ENCODE results near the gene PCDH9.

The PCDH9 gene

GRCh38 chr13:66459143-66459542, 771.0 kb downstream of the PCDH9 start:
- no peak for DNase-seq (ENCODE audit: low spot score)

- no peak for DNase-seq (ENCODE audit: low spot score)
Observed at GRCh38 chr13:66446413-66446812, 783.7 kb downstream of the PCDH9 start.

DNA sequence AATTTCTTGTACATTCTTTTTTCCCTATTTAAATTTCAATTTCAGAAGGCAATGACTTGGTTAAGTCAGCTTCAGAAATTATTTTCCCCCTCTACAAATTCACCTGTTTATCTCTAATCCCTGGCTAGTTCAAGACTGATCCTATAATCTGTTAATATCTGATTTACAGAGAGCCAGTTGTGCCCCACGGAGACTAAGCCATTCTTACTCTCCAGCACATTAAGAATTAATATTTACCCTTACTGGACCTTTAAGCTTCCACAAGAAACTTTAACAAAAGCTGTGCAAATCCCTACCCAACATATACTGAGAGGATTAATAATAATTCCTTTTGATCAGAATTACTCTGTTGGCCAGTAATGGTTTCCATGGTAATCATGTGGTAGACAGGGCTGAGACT, 786.2 kb downstream of the PCDH9 start:
- DNase-seq (ENCODE audit: low spot score), result no peak

- no peak for DNase-seq (ENCODE audit: low spot score)
Observed at GRCh38 chr13:66440938-66441337, 789.2 kb downstream of the PCDH9 start.

DNA sequence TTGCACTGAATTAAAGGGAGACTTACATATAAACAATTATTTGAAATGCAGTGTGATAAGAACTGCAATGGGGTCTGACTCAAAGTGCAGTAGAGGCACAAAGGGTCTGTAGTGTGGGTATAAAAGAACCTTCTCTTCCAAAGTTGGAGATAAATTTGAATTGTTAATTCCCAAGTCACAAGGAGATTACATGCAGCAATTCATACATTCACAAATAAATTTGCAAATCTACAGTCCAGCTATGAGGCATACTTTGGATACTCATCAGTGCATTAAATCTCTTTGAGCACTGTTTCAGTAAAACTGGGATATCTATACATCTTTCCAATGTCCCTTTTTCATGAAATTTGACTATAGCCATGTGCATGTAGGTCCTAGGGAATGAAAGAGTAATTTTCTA, 799.4 kb downstream of the PCDH9 start:
- DNase-seq (ENCODE audit: low spot score), result no peak

DNA sequence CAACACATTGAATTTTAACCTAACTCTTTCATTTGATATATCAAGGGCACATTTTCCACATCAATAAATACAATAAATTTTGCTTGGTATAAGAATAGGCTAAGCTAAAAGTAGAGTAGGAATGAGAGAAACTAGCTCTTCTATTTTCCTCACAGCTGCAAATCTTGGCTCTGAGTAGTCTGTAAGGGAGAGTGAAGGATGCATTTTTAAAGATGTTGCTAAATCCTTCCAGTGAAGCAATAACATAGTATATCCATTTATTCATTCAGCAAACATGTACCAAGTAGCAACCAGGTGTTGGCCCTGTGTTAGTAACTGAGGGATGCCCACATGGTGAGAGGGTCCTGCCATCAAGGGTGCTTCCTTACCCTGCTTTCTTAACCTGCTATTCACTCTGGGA, 799.9 kb downstream of the PCDH9 start:
- no peak for DNase-seq (ENCODE audit: low spot score)

DNA sequence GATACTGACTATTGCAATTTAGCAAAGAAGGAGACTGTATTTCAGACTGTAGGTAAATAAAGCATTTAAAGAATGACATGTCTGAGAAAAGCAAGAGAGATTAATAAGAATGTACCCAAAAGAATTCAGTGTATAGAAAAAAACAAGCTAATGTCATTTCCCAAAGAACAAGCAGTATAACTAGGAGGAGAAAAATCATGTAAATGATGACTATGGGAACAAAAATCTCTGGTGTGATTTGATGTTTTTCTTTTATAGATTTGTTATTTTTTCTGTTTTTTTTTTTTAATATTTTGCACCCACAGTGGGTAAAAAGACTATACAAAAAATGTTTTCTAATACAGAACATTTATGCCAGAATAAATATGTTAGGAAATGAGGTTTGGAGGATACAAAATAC, 801.0 kb downstream of the PCDH9 start:
- no peak for DNase-seq (ENCODE audit: low spot score)

GRCh38 chr13:66427458-66427861, 802.7 kb downstream of the PCDH9 start:
- no peak for DNase-seq (ENCODE audit: low spot score)

DNA sequence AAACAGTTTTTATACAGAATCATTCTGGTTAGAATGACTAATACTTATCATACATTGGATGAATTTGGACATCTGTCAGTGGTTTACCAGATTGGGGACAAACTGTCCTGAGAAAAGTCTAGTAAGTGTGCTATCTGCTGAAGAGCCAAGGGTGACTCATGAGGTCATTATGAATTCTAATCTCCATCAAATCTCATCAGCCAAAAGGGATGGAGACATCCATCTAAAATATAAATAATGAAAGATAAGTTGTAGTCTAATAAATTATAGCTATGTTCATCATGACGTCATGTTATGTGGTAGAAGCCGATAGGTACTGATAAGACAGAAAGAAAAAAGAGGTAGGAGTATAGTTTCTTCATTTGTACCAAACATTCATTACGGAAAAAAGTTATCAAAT, 804.4 kb downstream of the PCDH9 start:
- DNase-seq (ENCODE audit: low spot score), result no peak

GRCh38 chr13:66424422-66424821, 805.7 kb downstream of the PCDH9 start:
- DNase-seq (ENCODE audit: low spot score), result no peak

DNA sequence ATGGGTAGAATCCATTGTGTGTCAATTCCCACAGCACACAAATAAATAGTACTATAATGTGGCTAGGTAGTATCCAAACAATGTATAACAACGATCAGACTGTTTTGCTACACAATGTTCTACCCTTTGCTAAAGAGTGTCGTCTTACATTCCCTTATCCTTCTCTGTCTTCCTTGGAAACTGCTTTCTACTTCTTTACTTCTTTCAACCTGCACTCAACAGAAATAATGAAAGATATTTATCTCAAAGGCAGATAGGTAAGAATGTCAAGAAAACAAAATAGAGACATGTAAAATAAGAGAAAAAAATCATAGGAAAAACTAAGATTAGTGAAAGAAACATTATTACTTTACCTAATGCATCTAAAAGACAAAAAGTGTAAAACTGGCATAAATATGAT, 814.7 kb downstream of the PCDH9 start:
- DNase-seq (ENCODE audit: low spot score), result no peak

GRCh38 chr13:66414066-66414800, 815.9 kb downstream of the PCDH9 start:
- DNase-seq (ENCODE audit: low spot score), result no peak

DNA sequence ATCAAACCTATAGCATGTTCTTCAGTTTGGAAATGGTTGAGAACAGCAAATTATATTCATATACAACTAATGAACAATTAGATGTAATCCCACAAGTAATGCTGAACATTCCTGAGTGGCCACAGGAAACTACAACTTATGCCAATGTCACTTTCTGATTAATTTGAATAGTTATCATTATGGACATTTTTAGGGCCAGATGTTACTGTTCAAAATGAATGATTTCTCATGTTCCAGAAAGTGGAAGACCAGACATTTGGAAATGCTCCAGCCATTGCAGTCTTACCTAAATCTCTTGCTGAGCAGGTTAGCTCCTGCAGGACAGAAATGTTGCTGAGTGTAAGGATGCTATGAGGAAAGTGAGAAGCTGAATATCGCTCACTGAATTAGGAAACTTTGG, 819.8 kb downstream of the PCDH9 start:
- DNase-seq (ENCODE audit: low spot score), result no peak

DNA sequence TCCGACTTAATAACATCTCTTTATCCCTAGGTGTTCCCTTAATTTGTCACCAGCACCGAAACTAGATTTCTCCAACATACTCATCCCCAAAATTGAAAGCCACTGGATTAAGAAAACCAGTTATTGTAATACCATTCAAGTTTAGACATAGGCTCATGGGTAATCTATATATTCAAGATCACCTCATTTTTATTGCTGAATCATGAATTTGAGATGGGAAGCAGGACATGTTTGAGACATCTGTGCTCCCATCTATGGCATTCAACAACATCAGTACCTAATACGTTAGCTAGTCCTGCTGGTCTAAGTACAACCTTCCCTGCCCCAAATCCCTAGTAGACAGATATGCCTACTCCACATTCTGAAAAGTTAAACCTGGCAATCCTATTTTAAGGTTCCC, 820.6 kb downstream of the PCDH9 start:
- DNase-seq (ENCODE audit: low spot score), result no peak

GRCh38 chr13:66407128-66407527, 823.0 kb downstream of the PCDH9 start:
- no peak for DNase-seq (ENCODE audit: low spot score)

DNA sequence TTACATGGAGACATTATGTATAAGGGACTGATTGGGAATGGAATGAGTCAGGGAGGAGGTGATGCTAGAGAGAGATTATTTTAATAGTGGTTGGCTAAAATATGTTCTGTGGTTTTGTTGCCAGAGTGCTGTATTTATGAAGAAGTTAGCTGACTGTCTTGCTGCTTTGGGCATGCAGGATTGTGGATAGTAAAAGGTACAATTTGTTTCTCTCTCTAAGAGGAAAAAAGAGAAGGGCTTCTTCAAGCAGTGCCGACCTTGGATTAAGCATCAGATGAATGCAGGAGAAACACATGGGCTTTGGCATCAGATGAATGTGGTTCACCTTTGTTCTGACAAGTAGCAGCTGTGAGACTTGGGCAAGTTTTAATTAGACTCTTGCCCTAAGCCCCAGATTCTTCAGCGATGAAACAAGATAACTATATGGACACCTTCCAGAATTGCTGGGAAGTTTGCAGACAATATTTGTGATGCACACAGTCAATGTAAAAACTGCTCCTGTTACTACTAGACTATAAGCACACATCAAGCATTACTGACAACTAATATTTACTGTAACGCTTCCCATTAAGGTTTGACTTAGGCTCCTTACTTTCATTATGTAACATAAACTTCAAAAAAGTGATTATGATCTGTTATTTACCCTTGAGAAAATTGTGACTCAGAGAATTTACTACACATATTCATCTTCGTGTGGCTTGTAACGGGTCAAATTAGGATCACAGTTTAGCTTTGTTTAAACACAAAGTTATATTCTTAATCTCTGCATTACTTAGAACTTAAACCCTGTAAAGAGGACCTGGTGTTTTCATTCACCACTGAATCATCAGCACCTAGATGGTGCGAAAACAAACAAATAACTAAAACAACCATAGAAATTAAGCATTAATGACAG, 824.0 kb downstream of the PCDH9 start:
- DNase-seq (ENCODE audit: low spot score), result no peak

DNA sequence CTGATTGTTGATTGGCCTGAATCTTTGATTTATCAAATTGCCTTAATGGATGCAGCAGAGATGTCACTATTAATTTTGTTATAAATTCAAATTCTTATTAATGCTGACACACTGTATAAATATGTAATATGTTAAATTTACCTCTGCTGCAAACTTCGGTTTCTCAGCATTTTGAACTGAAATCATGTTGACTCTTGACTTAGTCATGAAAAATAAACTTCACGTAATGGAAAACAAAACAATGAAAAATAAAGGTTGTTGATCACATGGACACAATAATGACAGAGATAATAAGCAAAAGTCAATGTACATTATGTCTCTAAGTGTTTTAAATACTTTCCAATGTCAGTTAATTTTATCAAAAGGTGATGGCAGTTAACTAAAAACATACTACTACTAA, 827.6 kb downstream of the PCDH9 start:
- no peak for DNase-seq (ENCODE audit: low spot score)

- DNase-seq (ENCODE audit: low spot score), result no peak
Observed at GRCh38 chr13:66402066-66402465, 828.1 kb downstream of the PCDH9 start.

DNA sequence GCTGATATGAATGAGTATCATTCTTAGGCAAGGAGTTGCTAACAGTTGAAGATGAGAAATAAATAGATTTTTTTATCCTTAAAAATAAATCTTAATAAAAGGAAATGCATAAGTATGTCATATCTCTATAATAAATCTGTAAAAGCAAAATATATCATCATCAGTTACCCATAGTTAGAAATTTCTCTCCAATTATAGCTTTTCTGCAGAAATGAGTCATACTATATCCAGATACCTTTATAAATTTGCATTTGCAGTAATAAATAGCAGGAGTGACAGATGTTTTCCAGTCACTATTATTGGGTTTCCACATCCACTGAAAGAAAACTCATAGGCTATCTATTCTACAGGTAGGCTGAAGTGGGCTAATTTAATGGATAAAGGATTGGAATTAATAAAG, 829.8 kb downstream of the PCDH9 start:
- DNase-seq (ENCODE audit: low spot score), result no peak

- DNase-seq (ENCODE audit: low spot score), result no peak
Observed at GRCh38 chr13:66399873-66400272, 830.3 kb downstream of the PCDH9 start.

DNA sequence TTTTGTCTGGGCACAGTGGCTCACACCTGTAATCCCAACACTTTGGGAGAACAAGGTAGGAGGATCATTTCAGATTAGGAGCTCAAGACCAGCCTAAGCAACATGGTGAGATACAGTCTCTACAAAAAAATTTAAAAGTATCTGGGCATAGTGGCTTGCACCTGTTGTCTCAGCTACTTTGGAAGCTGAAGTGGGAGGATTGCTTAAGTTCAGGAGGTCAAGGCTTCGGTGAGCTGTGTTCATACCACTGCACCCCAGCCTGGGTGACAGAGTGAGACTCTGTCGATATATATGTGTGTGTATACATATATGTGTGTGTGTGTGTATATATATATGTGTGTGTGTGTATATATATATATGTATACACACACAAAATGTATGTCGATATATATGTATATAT, 833.0 kb downstream of the PCDH9 start:
- no peak for DNase-seq (ENCODE audit: low spot score)

DNA sequence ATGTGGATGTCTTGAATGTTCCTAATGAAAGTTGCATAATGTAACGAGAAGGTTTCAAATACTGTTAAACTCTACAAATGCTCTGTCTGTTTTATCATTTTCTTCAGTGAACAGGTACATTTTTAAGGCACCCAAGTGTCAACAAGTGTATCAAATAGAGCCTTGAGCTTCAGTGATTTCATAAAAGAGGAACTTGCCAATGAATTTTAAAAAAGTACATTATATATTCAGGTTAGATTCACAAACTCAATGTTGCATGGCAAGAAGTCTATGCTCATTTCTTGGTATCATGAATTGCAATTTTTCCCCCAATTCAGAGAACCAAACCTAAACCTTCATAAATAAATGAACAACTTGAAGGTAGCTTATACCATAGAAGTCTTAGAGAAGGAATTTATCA, 838.8 kb downstream of the PCDH9 start:
- no peak for DNase-seq (ENCODE audit: low spot score)

GRCh38 chr13:66378894-66379293, 851.2 kb downstream of the PCDH9 start:
- no peak for DNase-seq (ENCODE audit: low spot score)

GRCh38 chr13:66377569-66377968, 852.6 kb downstream of the PCDH9 start:
- DNase-seq (ENCODE audit: low spot score), result no peak

Data from putamen (tissue), 1 donor.